GM12878 (cell line): ENCODE data around the gene FBLN7. TPM values are rescaled to one million over a fixed set of nuclear protein-coding genes. Genes with fewer than 3 reads are reported as not detected.

Experiments
- ATAC-seq: fragments of 200-7000 bp; cut with Tn5 transposase; 3 replicates; pipeline ENCODE4 v1.9.1; 2020; ENCODE audit warnings: mild to moderate bottlenecking, moderate library complexity
- BruUV-seq: library from RNA; stranded (reverse); fragments of 400-500 nt; replicated peaks from 2 replicates; lab custom pipeline; 2021; lab: Mats Ljungman, UMichigan
- CTCF ChIA-PET: fragments of 300-600 bp; sonication (Branson Sonifier 250); formaldehyde crosslinking; extraction: SDS; loops from one replicate; lab custom pipeline; 2021; ENCODE audit warnings: inconsistent platforms; lab: Yijun Ruan, JAX
- POLR2A ChIA-PET: fragments of 350-600 bp; formaldehyde crosslinking; extraction: SDS; loops from one replicate; lab custom pipeline; 2021; ENCODE audit warnings: inconsistent platforms; lab: Charles Lee
- RAD21 ChIA-PET: fragments of 300-600 bp; sonication (Branson Sonifier 250); formaldehyde crosslinking; loops from one replicate; lab custom pipeline; 2023; ENCODE audit warnings: antibody characterized with exemption; ENCODE audit not compliant: unreplicated experiment; lab: Charles Lee
- SMC1A ChIA-PET: fragments of 300-600 bp; sonication (Branson Sonifier 250); formaldehyde crosslinking; loops from one replicate; lab custom pipeline; 2023; ENCODE audit not compliant: unreplicated experiment, uncharacterized antibody; lab: Charles Lee
- DNase-seq: peaks from one replicate; pipeline ENCODE4 v3.0.0-alpha.2; 2011; ENCODE audit warnings: low read depth, low spot score
- FAIRE-seq: peaks from 3 replicates; lab custom pipeline; 2011; peaks lifted over from hg19 to GRCh38; lab: Jason Lieb, UNC
- H2AFZ ChIP-seq: 2 replicates; pipeline ENCODE4 v1.6.0; 2011; ENCODE audit warnings: low read depth, low read length, control low read depth; ENCODE audit not compliant: control insufficient read depth
- H3K27ac ChIP-seq: 2 replicates; pipeline ENCODE4 v1.5.1; 2011; ENCODE audit warnings: control low read depth; ENCODE audit not compliant: control insufficient read depth, insufficient read depth
- H3K27me3 ChIP-seq, 2 experiments: replicated peaks in 1 of 2; 2 replicates each; pipeline versions ENCODE4 v1.6.0 to v1.6.1; 2011; ENCODE audit warnings: low read length in 1 of 2; ENCODE audit not compliant: control insufficient read depth in 2 of 2, insufficient read depth in 2 of 2
- H3K36me3 ChIP-seq, 2 experiments: 2 replicates each; pipeline ENCODE4 v1.5.1; 2011; ENCODE audit warnings: low read length in 1 of 2; ENCODE audit not compliant: control insufficient read depth in 2 of 2, insufficient read depth in 2 of 2
- H3K4me1 ChIP-seq: 2 replicates; pipeline ENCODE4 v1.6.1; 2011; ENCODE audit warnings: mild to moderate bottlenecking, low read length, moderate library complexity, mixed read lengths; ENCODE audit not compliant: control insufficient read depth, insufficient read depth
- H3K4me2 ChIP-seq: 2 replicates; pipeline ENCODE4 v1.6.0; 2011; ENCODE audit warnings: control low read depth; ENCODE audit not compliant: control insufficient read depth, insufficient read depth
- H3K4me3 ChIP-seq: fragments of 200-600 bp; sonication (generic); 2 replicates; pipeline ENCODE4 v1.5.1; 2016
- H3K79me2 ChIP-seq: 2 replicates; pipeline ENCODE4 v1.6.0; 2011; ENCODE audit warnings: low read length; ENCODE audit not compliant: control insufficient read depth, insufficient read depth
- H3K9ac ChIP-seq: 2 replicates; pipeline ENCODE4 v1.8.0; 2011; ENCODE audit warnings: low read length, control low read depth, mixed read lengths; ENCODE audit not compliant: control insufficient read depth, insufficient read depth
- H3K9me3 ChIP-seq: replicated peaks from 3 replicates; pipeline ENCODE4 v1.5.1; 2011; ENCODE audit warnings: mild to moderate bottlenecking, low read length; ENCODE audit not compliant: control insufficient read depth, insufficient read depth
- H4K20me1 ChIP-seq: 2 replicates; pipeline ENCODE4 v1.6.0; 2011; ENCODE audit not compliant: control insufficient read depth, insufficient read depth
- BHLHE40 ChIP-seq, 2 experiments: fragments of 450-650 bp in 1 of 2; IDR thresholded peaks; 2 replicates each; pipeline ENCODE4 v1.6.1; 2011 to 2017; ENCODE audit warnings: low read depth in 2 of 2, borderline replicate concordance in 1 of 2, improper control_type of control experiment in 1 of 2, low read length in 1 of 2, mild to moderate bottlenecking in 1 of 2
- CBX5 ChIP-seq: sonication (generic); IDR thresholded peaks from 2 replicates; pipeline ENCODE4 v1.6.1; 2016; ENCODE audit warnings: low read depth, moderate library complexity, mild to moderate bottlenecking, inconsistent platforms
- ESRRA ChIP-seq: IDR thresholded peaks from 2 replicates; pipeline ENCODE4 v1.6.1; 2012; ENCODE audit warnings: mild to moderate bottlenecking, low read length, improper control_type of control experiment
- KAT2A ChIP-seq: conservative IDR thresholded peaks from 2 replicates; pipeline ENCODE4 v1.6.1; 2011; ENCODE audit warnings: low read depth, low read length; ENCODE audit not compliant: control insufficient read depth
- MEF2B ChIP-seq: fragments of 450-650 bp; IDR thresholded peaks from 2 replicates; pipeline ENCODE4 v1.6.1; 2018; ENCODE audit warnings: mild to moderate bottlenecking, moderate library complexity; ENCODE audit not compliant: partially characterized antibody, poor library complexity, severe bottlenecking
- MXI1 ChIP-seq: fragments of 150-350 bp; IDR thresholded peaks from 2 replicates; pipeline ENCODE4 v1.6.1; 2011; ENCODE audit warnings: low read depth, mild to moderate bottlenecking, inconsistent platforms, low read length, improper control_type of control experiment
- MYC ChIP-seq: IDR thresholded peaks from 2 replicates; pipeline ENCODE4 v1.6.1; 2011; ENCODE audit warnings: mild to moderate bottlenecking, low read length, moderate library complexity, inconsistent platforms; ENCODE audit not compliant: insufficient read depth, insufficient replicate concordance, insufficient read length, severe bottlenecking
- NRF1 ChIP-seq: conservative IDR thresholded peaks from 2 replicates; pipeline ENCODE4 v1.6.1; 2011; ENCODE audit warnings: mild to moderate bottlenecking, low read depth, low read length, improper control_type of control experiment
- PML ChIP-seq: IDR thresholded peaks from 2 replicates; pipeline ENCODE4 v1.6.1; 2012; ENCODE audit warnings: low read length, inconsistent platforms
- POU2F2 ChIP-seq: IDR thresholded peaks from 3 replicates; pipeline ENCODE4 v1.6.1; 2011; ENCODE audit warnings: low read depth, mild to moderate bottlenecking, low read length, borderline replicate concordance
- RAD21 ChIP-seq: IDR thresholded peaks from 2 replicates; pipeline ENCODE4 v1.6.1; 2011; ENCODE audit warnings: mild to moderate bottlenecking, low read depth, low read length, moderate library complexity; ENCODE audit not compliant: insufficient read depth
- RCOR1 ChIP-seq: conservative IDR thresholded peaks from 2 replicates; pipeline ENCODE4 v1.6.1; 2012; ENCODE audit warnings: low read depth, low read length, improper control_type of control experiment
- RELA ChIP-seq: fragments of 450-650 bp; IDR thresholded peaks from 2 replicates; pipeline ENCODE4 v1.8.0; 2014; ENCODE audit warnings: borderline replicate concordance; ENCODE audit not compliant: partially characterized antibody
- RUNX3 ChIP-seq: IDR thresholded peaks from 2 replicates; pipeline ENCODE4 v1.6.1; 2012; ENCODE audit warnings: low read length, inconsistent platforms
- SUZ12 ChIP-seq: fragments of 200-600 bp; sonication (generic); IDR thresholded peaks from one replicate; pipeline ENCODE4 v1.6.1; 2018; ENCODE audit warnings: antibody characterized with exemption, mild to moderate bottlenecking; ENCODE audit not compliant: unreplicated experiment
- TCF3 ChIP-seq: IDR thresholded peaks from 2 replicates; pipeline ENCODE4 v1.6.1; 2012; ENCODE audit warnings: low read depth, mild to moderate bottlenecking, low read length, borderline replicate concordance; ENCODE audit not compliant: insufficient read depth
- ZNF274 ChIP-seq: IDR thresholded peaks from one replicate; pipeline ENCODE4 v1.8.0; 2011; ENCODE audit not compliant: insufficient read length, insufficient read depth
- ZSCAN29 ChIP-seq: fragments of 450-650 bp; IDR thresholded peaks from 2 replicates; pipeline ENCODE4 v1.6.1; 2017; ENCODE audit warnings: mild to moderate bottlenecking, moderate library complexity
- WGBS: methylation state at CpG from one replicate; pipeline ENCODE4 v1.1.6; 2016; ENCODE audit warnings: low lambda C conversion rate; ENCODE audit not compliant: insufficient replicate concordance, insufficient coverage; ENCODE audit errors: missing lambda C conversion rate; 5-methylcytosine and 5-hydroxymethylcytosine counted together
- in situ Hi-C: fragments of 300-500 bp; cut with MboI; formaldehyde crosslinking; loops from 9 replicates; pipeline ENCODE4 v1.14.3; 2018; ENCODE audit warnings: mixed read lengths
- intact Hi-C: fragments of 100-400 bp; cut with micrococcal nuclease; formaldehyde crosslinking; loops from one replicate; pipeline ENCODE4 v1.14.2; 2022; ENCODE audit not compliant: unreplicated experiment
- polyA plus RNA-seq, 11 experiments: library from polyadenylated mRNA; depleted of rRNA in 4 of 11; unstranded in 6 of 11; stranded (reverse) in 5 of 11; fragments of >200 nt; fragmentation: Nextera tagmentation in 4 of 11; fragmentation: Illumina TruSeq in 1 of 11; extraction: Ambion mirVana in 4 of 11; extraction: Trizol in 1 of 11; gene quantifications; 1 replicate in 1 of 11; 2 replicates in 10 of 11; pipeline versions ENCODE4 v1.2.1 to v1.2.3, GENCODE V29; 2011 to 2016; ENCODE audit warnings: inconsistent platforms in 2 of 11, missing spikeins in 2 of 11, low read depth in 1 of 11
- total RNA-seq, 4 experiments: library from RNA; depleted of rRNA in 3 of 4; stranded (reverse); fragments of >200 nt in 3 of 4; fragmentation: Illumina TruSeq in 1 of 4; extraction: Trizol in 1 of 4; gene quantifications; 2 replicates each; pipeline versions ENCODE4 v1.2.1 to v1.2.3, GENCODE V29; 2013 to 2021

The FBLN7 gene
- total and polyA plus RNA-seq, 10 of the 15 experiments (the other 5 are each of a cell fraction or from before 2014, with no cell fraction given), result 0.01 to 0.10 (median 0.01) TPM; not detected in 7

DNA sequence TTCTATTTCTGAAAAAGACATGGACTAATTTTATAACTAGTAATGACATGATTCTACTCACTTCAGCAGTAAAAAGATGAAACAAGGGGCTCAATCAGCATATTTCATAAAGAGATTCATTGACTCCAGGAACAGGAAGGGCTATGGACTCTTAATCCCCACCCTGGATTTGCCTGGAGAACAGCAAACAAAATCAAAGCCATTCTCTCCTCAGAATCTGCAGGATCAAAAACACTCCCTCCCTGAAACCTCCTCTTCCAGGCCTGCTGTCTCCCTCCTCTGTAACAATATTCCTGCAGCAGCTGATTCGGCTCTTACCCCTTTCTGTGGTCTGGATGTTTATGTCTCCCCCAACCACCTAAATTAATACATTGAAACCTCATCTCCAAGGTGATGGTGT is 59.7 kb downstream of the FBLN7 start:
- RAD21 ChIA-PET, result no interaction called here
- no peak for DNase-seq
- H3K4me1 ChIP-seq, result no peaks in the 10 kb centered on the region; the same call in 1 of the 2 replicates
- no peak overlapping the region for H3K9ac ChIP-seq
- H3K79me2 ChIP-seq, result no peaks in the 10 kb centered on the region
- H3K36me3 ChIP-seq, result no peaks in the 10 kb centered on the region
- POLR2A ChIA-PET, result no interaction called here
- BruUV-seq, result no TSS peak
- TF ChIP-seq NRF1 (no peak), TCF3 (no peak), KAT2A (no peak), ZNF274 (no peak), SUZ12 (no peak), PML (no peak), ZSCAN29 (no peak)
- H3K27ac ChIP-seq, result no peak overlapping the region
- no peak for FAIRE-seq
- intact Hi-C loops (no loop called here), in situ Hi-C loops (no loop called here)
- SMC1A ChIA-PET, result interaction anchor here (0.6 kb wide), 1 partner anchor 350 kb away, joined by 4 read pairs; no protein-coding TSS in a partner anchor
- H2AFZ ChIP-seq, result no peak overlapping the region
- no peaks in the 10 kb centered on the region; the same call in 2 of the 3 replicates for H3K9me3 ChIP-seq
- no peak overlapping the region for H3K4me2 ChIP-seq
- no peaks in the 10 kb centered on the region; a peak in 1 of 4 replicates for H3K27me3 ChIP-seq
- no peak overlapping the region for H3K4me3 ChIP-seq
- ATAC-seq, result no peak
- WGBS, result 32% methylated on average over 1 of the region's 1 CpG
- CTCF ChIA-PET, result no interaction called here
- H4K20me1 ChIP-seq, result no peaks in the 10 kb centered on the region

DNA sequence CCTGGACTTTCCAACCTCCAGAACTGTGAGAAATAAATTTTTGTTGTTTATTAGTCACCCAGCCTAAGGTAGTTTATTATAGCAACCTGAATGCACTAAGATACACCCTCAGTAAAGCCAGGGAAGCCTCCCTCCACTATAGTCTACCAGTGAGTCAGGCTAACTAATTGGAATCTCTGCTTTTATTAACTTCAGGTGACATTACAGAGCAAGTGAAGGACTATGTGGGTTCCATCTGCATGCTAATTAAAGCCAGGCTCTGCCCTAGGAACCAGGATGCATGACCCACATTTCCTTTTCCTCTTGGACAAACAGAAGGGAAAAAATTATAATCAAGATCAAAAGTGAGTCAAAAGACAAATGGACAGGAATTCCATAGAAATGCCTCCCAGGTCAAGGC is 60.6 kb downstream of the FBLN7 start:
- ChIA-PET SMC1A (no interaction called here), CTCF (no interaction called here), RAD21 (no interaction called here), POLR2A (no interaction called here)
- Histone ChIP-seq H3K4me2 (no peak overlapping the region), H3K4me1 (no peaks in the 10 kb centered on the region; the same call in 1 of the 2 replicates), H4K20me1 (no peaks in the 10 kb centered on the region), H3K4me3 (no peak overlapping the region), H3K79me2 (no peaks in the 10 kb centered on the region), H3K9ac (no peak overlapping the region), H2AFZ (no peak overlapping the region), H3K27ac (no peak overlapping the region), H3K9me3 (no peaks in the 10 kb centered on the region; the same call in 2 of the 3 replicates), H3K27me3 (no peaks in the 10 kb centered on the region; a peak in 1 of 4 replicates), H3K36me3 (no peaks in the 10 kb centered on the region)
- intact Hi-C loops, result no loop called here
- FAIRE-seq (no peak), ATAC-seq (no peak), DNase-seq (no peak)
- in situ Hi-C loops, result no loop called here
- no peak for TF ChIP-seq POU2F2
- no peak for TF ChIP-seq MEF2B
- TF ChIP-seq MXI1, result no peak
- TF ChIP-seq RCOR1, result no peak
- TF ChIP-seq CBX5, result no peak
- TF ChIP-seq RUNX3, result no peak
- no peak for TF ChIP-seq RELA
- TF ChIP-seq ESRRA, result no peak
- TF ChIP-seq BHLHE40 (IDR thresholded peaks at IDR 0.05; ENCODE audit: borderline replicate concordance in 1 of 2, low read depth in 2 of 2, low read length in 1 of 2), result no peak
- TF ChIP-seq MYC, result no peak
- TF ChIP-seq RAD21, result no peak
- BruUV-seq, result no TSS peak
